HG03558 (cell line): ENCODE data around the gene DEUP1.
A peak's percentile ranks its signal among the peaks of the same experiment; 100 is the strongest.
"Not testable (repeated sequence)": the region's sequence is repeated elsewhere in the genome, so short reads cannot be mapped to it uniquely, and the experiment has no call there.

ENCODE experiments used
- ATAC-seq: cut with Tn5 transposase; IDR thresholded peaks from one replicate; pipeline ENCODE4 v1.9.1; 2021; ENCODE audit warnings: moderate number of reproducible peaks; ENCODE audit not compliant: unreplicated experiment; ENCODE audit errors: extremely low read depth

The DEUP1 gene

GRCh38 chr11:93330446-93330984, at the start of gene DEUP1:
DEUP1 (plus strand) TSS chr11:93330742; CDS start chr11:93332260, 1,518 bp downstream.
- no peak for ATAC-seq

- ATAC-seq, result no peak
Measured at GRCh38 chr11:93285430-93285829, 45.1 kb upstream of the DEUP1 start.

- no peak for ATAC-seq
Measured at GRCh38 chr11:93287434-93287833, 43.1 kb upstream of the DEUP1 start.

- peak; percentile 62 for ATAC-seq
Measured at GRCh38 chr11:93288079-93288478, 42.5 kb upstream of the DEUP1 start.

GRCh38 chr11:93288767-93289166, 41.8 kb upstream of the DEUP1 start:
- ATAC-seq, result no peak

GRCh38 chr11:93289782-93290463, 40.6 kb upstream of the DEUP1 start:
- no peak for ATAC-seq

- no peak for ATAC-seq
Measured at GRCh38 chr11:93291110-93291509, 39.4 kb upstream of the DEUP1 start.

GRCh38 chr11:93291898-93292297, 38.6 kb upstream of the DEUP1 start:
- no peak for ATAC-seq

GRCh38 chr11:93295921-93296575, 34.5 kb upstream of the DEUP1 start:
- no peak for ATAC-seq

- ATAC-seq, result no peak
Measured at GRCh38 chr11:93303689-93304088, 26.9 kb upstream of the DEUP1 start.

GRCh38 chr11:93314399-93314798, 16.1 kb upstream of the DEUP1 start:
- not testable (repeated sequence) for ATAC-seq

GRCh38 chr11:93319224-93319839, 11.2 kb upstream of the DEUP1 start:
- no peak for ATAC-seq

GRCh38 chr11:93320230-93320629, 10.3 kb upstream of the DEUP1 start:
- no peak for ATAC-seq

- no peak for ATAC-seq
Measured at GRCh38 chr11:93322207-93322606, 8.3 kb upstream of the DEUP1 start.

GRCh38 chr11:93323747-93324146, 6.8 kb upstream of the DEUP1 start:
- ATAC-seq, result no peak

- ATAC-seq, result no peak
Measured at GRCh38 chr11:93324500-93324899, 6.0 kb upstream of the DEUP1 start.

- no peak for ATAC-seq
Measured at GRCh38 chr11:93326681-93327080, 3.9 kb upstream of the DEUP1 start.

GRCh38 chr11:93329936-93330445, 551 bp upstream of the DEUP1 start:
- ATAC-seq, result no peak

GRCh38 chr11:93340223-93340622, 9.7 kb downstream of the DEUP1 start:
- ATAC-seq, result no peak

- no peak for ATAC-seq
Measured at GRCh38 chr11:93344855-93345333, 14.4 kb downstream of the DEUP1 start.

GRCh38 chr11:93348930-93349329, 18.4 kb downstream of the DEUP1 start:
- no peak for ATAC-seq
